HCT116 (cell line): ENCODE measurements around the gene THADA.

Source experiments
- EGR1 ChIP-seq: IDR thresholded peaks from 2 replicates; pipeline ENCODE4 v1.6.1; 2012; ENCODE audit warnings: low read depth
- EZH2phosphoT487 ChIP-seq: fragments of 200-600 bp; IDR thresholded peaks from 2 replicates; pipeline ENCODE4 v1.6.1; 2018; ENCODE audit warnings: antibody characterized with exemption, borderline replicate concordance
- FOSL1 ChIP-seq: IDR thresholded peaks from 2 replicates; pipeline ENCODE4 v1.6.1; 2012; ENCODE audit warnings: low read depth
- JUND ChIP-seq: IDR thresholded peaks from 2 replicates; pipeline ENCODE4 v1.6.1; 2012
- POLR2A ChIP-seq: IDR thresholded peaks from 2 replicates; pipeline ENCODE4 v1.7.0; 2011; ENCODE audit warnings: borderline replicate concordance; ENCODE audit not compliant: insufficient read depth, insufficient read length; ENCODE audit errors: extremely low read depth
- POLR2AphosphoS5 ChIP-seq: IDR thresholded peaks from 2 replicates; pipeline ENCODE4 v1.6.1; 2011; ENCODE audit warnings: mild to moderate bottlenecking, low read depth, low read length, moderate library complexity
- RAD21 ChIP-seq: IDR thresholded peaks from 2 replicates; pipeline ENCODE4 v1.6.1; 2012; ENCODE audit warnings: low read depth, mild to moderate bottlenecking
- SIN3A ChIP-seq: IDR thresholded peaks from 2 replicates; pipeline ENCODE4 v1.6.1; 2012; ENCODE audit warnings: low read depth
- ZFX ChIP-seq: fragments of 450-650 bp; IDR thresholded peaks from 2 replicates; pipeline ENCODE4 v1.6.1; 2017
- TF ChIP-seq, protein P1 (sequence below), 3 experiments: fragments of 200-600 bp in 1 of 3; sonication (generic) in 1 of 3; IDR thresholded peaks in 2 of 3; conservative IDR thresholded peaks in 1 of 3; 2 replicates each; pipeline ENCODE4 v1.5.1; 2012 to 2017; ENCODE audit warnings: low read depth in 2 of 3, low read length in 2 of 3, antibody characterized with exemption in 1 of 3, borderline replicate concordance in 1 of 3, control low read depth in 1 of 3, mild to moderate bottlenecking in 1 of 3, mixed read lengths in 1 of 3, mixed run types in 1 of 3, moderate library complexity in 1 of 3; ENCODE audit not compliant: insufficient read depth in 1 of 3
- TF ChIP-seq, protein P2 (sequence below): IDR thresholded peaks from 2 replicates; pipeline ENCODE4 v1.6.1; 2012; ENCODE audit warnings: low read depth
- TF ChIP-seq, protein P3 (sequence below): IDR thresholded peaks from 2 replicates; pipeline ENCODE4 v1.6.1; 2011; ENCODE audit warnings: mild to moderate bottlenecking, low read length, moderate library complexity; ENCODE audit not compliant: insufficient replicate concordance; ENCODE audit errors: extremely low read depth
- TF ChIP-seq, protein P4 (sequence below): IDR thresholded peaks from 2 replicates; pipeline ENCODE4 v1.6.1; 2012

DNA sequence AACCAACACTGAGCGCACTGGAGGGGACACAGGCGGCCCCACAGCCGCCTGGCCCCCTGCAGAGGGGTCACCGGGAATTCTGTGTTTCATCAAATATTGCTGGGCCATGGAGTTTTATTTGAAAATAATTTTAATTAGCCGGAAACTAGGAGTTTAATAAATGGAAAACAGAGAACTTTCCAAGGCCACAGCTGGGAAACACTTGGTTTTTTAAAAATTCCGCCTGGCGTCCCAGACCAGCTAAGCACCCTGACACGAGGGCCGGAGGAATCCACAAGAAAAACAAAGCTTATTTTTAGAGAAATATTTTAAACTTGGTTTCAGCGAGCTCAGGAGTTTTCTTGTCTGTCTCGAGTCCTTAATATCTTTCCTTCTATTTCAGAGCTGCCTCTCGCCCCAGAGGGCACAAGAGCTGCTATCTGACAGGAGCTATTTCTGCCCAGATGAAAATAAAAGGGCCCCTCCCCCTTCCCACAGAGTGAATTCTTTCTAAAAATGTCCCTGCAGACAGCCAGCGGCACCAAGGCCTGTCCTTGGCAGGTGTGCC lies 377.6 kb downstream of the THADA start:
- TF ChIP-seq POLR2A (no peak), JUND (no peak), EGR1 (no peak), FOSL1 (no peak), RAD21 (no peak), ZFX (no peak), SIN3A (no peak), POLR2AphosphoS5 (no peak), EZH2phosphoT487 (no peak)
- TF ChIP-seq, protein P1, sequence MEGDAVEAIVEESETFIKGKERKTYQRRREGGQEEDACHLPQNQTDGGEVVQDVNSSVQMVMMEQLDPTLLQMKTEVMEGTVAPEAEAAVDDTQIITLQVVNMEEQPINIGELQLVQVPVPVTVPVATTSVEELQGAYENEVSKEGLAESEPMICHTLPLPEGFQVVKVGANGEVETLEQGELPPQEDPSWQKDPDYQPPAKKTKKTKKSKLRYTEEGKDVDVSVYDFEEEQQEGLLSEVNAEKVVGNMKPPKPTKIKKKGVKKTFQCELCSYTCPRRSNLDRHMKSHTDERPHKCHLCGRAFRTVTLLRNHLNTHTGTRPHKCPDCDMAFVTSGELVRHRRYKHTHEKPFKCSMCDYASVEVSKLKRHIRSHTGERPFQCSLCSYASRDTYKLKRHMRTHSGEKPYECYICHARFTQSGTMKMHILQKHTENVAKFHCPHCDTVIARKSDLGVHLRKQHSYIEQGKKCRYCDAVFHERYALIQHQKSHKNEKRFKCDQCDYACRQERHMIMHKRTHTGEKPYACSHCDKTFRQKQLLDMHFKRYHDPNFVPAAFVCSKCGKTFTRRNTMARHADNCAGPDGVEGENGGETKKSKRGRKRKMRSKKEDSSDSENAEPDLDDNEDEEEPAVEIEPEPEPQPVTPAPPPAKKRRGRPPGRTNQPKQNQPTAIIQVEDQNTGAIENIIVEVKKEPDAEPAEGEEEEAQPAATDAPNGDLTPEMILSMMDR (IDR thresholded peaks at IDR 0.05 in 2 of 3, conservative IDR thresholded peaks at IDR 0.05 in 1 of 3; ENCODE audit: borderline replicate concordance in 1 of 3, insufficient read depth in 1 of 3, low read depth in 2 of 3, low read length in 2 of 3), result no peak
- TF ChIP-seq, protein P2, sequence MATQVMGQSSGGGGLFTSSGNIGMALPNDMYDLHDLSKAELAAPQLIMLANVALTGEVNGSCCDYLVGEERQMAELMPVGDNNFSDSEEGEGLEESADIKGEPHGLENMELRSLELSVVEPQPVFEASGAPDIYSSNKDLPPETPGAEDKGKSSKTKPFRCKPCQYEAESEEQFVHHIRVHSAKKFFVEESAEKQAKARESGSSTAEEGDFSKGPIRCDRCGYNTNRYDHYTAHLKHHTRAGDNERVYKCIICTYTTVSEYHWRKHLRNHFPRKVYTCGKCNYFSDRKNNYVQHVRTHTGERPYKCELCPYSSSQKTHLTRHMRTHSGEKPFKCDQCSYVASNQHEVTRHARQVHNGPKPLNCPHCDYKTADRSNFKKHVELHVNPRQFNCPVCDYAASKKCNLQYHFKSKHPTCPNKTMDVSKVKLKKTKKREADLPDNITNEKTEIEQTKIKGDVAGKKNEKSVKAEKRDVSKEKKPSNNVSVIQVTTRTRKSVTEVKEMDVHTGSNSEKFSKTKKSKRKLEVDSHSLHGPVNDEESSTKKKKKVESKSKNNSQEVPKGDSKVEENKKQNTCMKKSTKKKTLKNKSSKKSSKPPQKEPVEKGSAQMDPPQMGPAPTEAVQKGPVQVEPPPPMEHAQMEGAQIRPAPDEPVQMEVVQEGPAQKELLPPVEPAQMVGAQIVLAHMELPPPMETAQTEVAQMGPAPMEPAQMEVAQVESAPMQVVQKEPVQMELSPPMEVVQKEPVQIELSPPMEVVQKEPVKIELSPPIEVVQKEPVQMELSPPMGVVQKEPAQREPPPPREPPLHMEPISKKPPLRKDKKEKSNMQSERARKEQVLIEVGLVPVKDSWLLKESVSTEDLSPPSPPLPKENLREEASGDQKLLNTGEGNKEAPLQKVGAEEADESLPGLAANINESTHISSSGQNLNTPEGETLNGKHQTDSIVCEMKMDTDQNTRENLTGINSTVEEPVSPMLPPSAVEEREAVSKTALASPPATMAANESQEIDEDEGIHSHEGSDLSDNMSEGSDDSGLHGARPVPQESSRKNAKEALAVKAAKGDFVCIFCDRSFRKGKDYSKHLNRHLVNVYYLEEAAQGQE, result no peak
- TF ChIP-seq, protein P3, sequence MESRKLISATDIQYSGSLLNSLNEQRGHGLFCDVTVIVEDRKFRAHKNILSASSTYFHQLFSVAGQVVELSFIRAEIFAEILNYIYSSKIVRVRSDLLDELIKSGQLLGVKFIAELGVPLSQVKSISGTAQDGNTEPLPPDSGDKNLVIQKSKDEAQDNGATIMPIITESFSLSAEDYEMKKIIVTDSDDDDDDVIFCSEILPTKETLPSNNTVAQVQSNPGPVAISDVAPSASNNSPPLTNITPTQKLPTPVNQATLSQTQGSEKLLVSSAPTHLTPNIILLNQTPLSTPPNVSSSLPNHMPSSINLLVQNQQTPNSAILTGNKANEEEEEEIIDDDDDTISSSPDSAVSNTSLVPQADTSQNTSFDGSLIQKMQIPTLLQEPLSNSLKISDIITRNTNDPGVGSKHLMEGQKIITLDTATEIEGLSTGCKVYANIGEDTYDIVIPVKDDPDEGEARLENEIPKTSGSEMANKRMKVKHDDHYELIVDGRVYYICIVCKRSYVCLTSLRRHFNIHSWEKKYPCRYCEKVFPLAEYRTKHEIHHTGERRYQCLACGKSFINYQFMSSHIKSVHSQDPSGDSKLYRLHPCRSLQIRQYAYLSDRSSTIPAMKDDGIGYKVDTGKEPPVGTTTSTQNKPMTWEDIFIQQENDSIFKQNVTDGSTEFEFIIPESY, result no peak
- TF ChIP-seq, protein P4, sequence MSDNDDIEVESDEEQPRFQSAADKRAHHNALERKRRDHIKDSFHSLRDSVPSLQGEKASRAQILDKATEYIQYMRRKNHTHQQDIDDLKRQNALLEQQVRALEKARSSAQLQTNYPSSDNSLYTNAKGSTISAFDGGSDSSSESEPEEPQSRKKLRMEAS, result no peak
